ENCODE measurements around the gene TF.
"Not testable (repeated sequence)": the region's sequence is repeated elsewhere in the genome, so short reads cannot be mapped to it uniquely, and the experiment has no call there.

The TF gene

GRCh38 chr3:133745981-133746711 lies at the start of gene TF:
TSS of gene TF (plus strand) at chr3:133746393. CDS start at chr3:133746441, 48 bp downstream.
- no peak for DNase-seq

- DNase-seq, result no peak
Observed at GRCh38 chr3:133697960-133698359, 48.2 kb upstream of the TF start.

- DNase-seq, result no peak
Observed at GRCh38 chr3:133699467-133699866, 46.7 kb upstream of the TF start.

- DNase-seq, result no peak
Observed at GRCh38 chr3:133699903-133700302, 46.3 kb upstream of the TF start.

- no peak for DNase-seq
Observed at GRCh38 chr3:133700351-133700750, 45.8 kb upstream of the TF start.

GRCh38 chr3:133701435-133702358 lies 44.5 kb upstream of the TF start:
- DNase-seq, result no peak

GRCh38 chr3:133703915-133704314 lies 42.3 kb upstream of the TF start:
- no peak for DNase-seq

- DNase-seq, result no peak
Observed at GRCh38 chr3:133706033-133706432, 40.2 kb upstream of the TF start.

GRCh38 chr3:133709139-133709750 lies 36.9 kb upstream of the TF start:
- DNase-seq, result no peak

- DNase-seq, result no peak
Observed at GRCh38 chr3:133711013-133711412, 35.2 kb upstream of the TF start.

- DNase-seq, result no peak
Observed at GRCh38 chr3:133712017-133712416, 34.2 kb upstream of the TF start.

GRCh38 chr3:133713347-133713746 lies 32.8 kb upstream of the TF start:
- no peak for DNase-seq

GRCh38 chr3:133717424-133717823 lies 28.8 kb upstream of the TF start:
- no peak for DNase-seq

GRCh38 chr3:133722935-133723334 lies 23.3 kb upstream of the TF start:
- DNase-seq, result no peak

GRCh38 chr3:133730993-133731392 lies 15.2 kb upstream of the TF start:
- no peak for DNase-seq

- not testable (repeated sequence) for DNase-seq
Observed at GRCh38 chr3:133732231-133732630, 14.0 kb upstream of the TF start.

GRCh38 chr3:133733226-133733625 lies 13.0 kb upstream of the TF start:
- DNase-seq, result no peak

- no peak for DNase-seq
Observed at GRCh38 chr3:133734305-133734704, 11.9 kb upstream of the TF start.

GRCh38 chr3:133742351-133743091 lies 3.7 kb upstream of the TF start:
- peak; percentile 46 for DNase-seq

GRCh38 chr3:133744241-133744640 lies 2.0 kb upstream of the TF start:
- DNase-seq, result no peak

- no peak for DNase-seq
Observed at GRCh38 chr3:133745108-133745507, 1.1 kb upstream of the TF start.

GRCh38 chr3:133746712-133747066 lies 496 bp downstream of the TF start:
- no peak for DNase-seq

GRCh38 chr3:133747373-133747772 lies 1.2 kb downstream of the TF start:
- DNase-seq, result no peak

Measured in fibroblast of upper back skin (primary cell).